IgD-negative memory B cell (primary cell): ENCODE results near the gene RAB3IL1. TPM values are rescaled to one million over a fixed set of nuclear protein-coding genes. Genes with fewer than 3 reads are reported as not detected.

Experiments used
- H3K27ac Mint-ChIP-seq, 3 donors: one replicate each; pipeline ENCODE4 v1.8.0; 2020 to 2022; ENCODE audit warnings: mild to moderate bottlenecking in 3 of 3, mixed read lengths in 3 of 3, moderate library complexity in 1 of 3
- H3K27me3 Mint-ChIP-seq: one replicate; pipeline ENCODE4 v1.8.0; 2021; ENCODE audit warnings: mixed read lengths
- H3K36me3 Mint-ChIP-seq: one replicate; pipeline ENCODE4 v1.8.0; 2020; ENCODE audit warnings: mild to moderate bottlenecking, mixed read lengths
- H3K4me1 Mint-ChIP-seq, 3 donors: one replicate each; pipeline ENCODE4 v1.8.0; 2020 to 2022; ENCODE audit warnings: mixed read lengths in 3 of 3, mild to moderate bottlenecking in 1 of 3
- H3K4me3 Mint-ChIP-seq, 4 donors: one replicate each; pipeline ENCODE4 v1.8.0; 2020 to 2022; ENCODE audit warnings: mild to moderate bottlenecking in 4 of 4, mixed read lengths in 4 of 4, moderate library complexity in 3 of 4
- H3K9me3 Mint-ChIP-seq, 3 donors: one replicate each; pipeline ENCODE4 v1.8.0; 2020 to 2021; ENCODE audit warnings: mixed read lengths in 3 of 3, mild to moderate bottlenecking in 1 of 3
- polyA plus RNA-seq: library from polyadenylated mRNA; unstranded; fragments of 300-500 nt; fragmentation: Illumina TruSeq; gene quantifications from one replicate; pipeline ENCODE4 v1.2.3, GENCODE V29; 2021

The RAB3IL1 gene
- polyA plus RNA-seq, 1 donor from 2014 or later = not detected

GRCh38 chr11:61946894-61947293 lies 29.5 kb upstream of the RAB3IL1 start:
- Mint-ChIP-seq H3K4me3 (peak overlapping the region in 1 of 4 donors; percentile 52), H3K27ac (peak overlapping the region in 1 of 3 donors; percentile 16), H3K36me3 (no peaks in the 10 kb centered on the region), H3K4me1 (peaks cover 0 to 4% (median 4%) of the 10 kb centered on the region in 3 donors), H3K27me3 (peaks cover 3% of the 10 kb centered on the region), H3K9me3 (no peaks in the 10 kb centered on the region)

- H3K9me3 Mint-ChIP-seq = no peaks in the 10 kb centered on the region
- no peaks in the 10 kb centered on the region for H3K36me3 Mint-ChIP-seq
- peaks cover 3% of the 10 kb centered on the region for H3K27me3 Mint-ChIP-seq
- peaks cover 1 to 4% (median 4%) of the 10 kb centered on the region in 3 donors for H3K4me1 Mint-ChIP-seq
- no peak overlapping the region for H3K27ac Mint-ChIP-seq
- H3K4me3 Mint-ChIP-seq = no peak overlapping the region
These were observed 27.8 kb upstream of the RAB3IL1 start for GRCh38 chr11:61945191-61945590.

- Mint-ChIP-seq H3K36me3 (peaks cover 2% of the 10 kb centered on the region), H3K27ac (no peak overlapping the region), H3K27me3 (peaks cover 8% of the 10 kb centered on the region), H3K4me1 (peaks cover 0 to 2% (median 1%) of the 10 kb centered on the region in 3 donors), H3K4me3 (no peak overlapping the region), H3K9me3 (peaks cover 1 to 15% (median 4%) of the 10 kb centered on the region in 3 donors)
These were observed 23.1 kb upstream of the RAB3IL1 start for GRCh38 chr11:61940466-61940865.

DNA sequence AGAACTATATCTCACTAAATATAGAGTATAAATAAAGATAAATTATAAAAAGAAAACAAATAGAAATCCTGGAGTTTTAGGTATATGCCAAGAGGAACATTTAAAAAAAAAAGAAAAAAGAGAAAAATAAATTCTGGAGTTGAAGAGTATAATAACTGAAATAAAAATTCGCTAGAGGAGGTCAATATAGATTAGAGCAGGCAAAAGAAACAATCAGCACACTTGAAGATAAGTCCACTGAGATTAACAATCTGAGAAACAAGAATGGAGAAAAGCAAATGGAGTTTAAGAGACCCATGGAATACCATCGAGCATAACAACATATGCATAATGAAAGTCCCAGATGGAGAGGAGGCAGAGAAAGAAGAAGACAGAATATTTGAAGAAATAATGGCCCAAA lies 18.5 kb upstream of the RAB3IL1 start:
- H3K27ac Mint-ChIP-seq = no peak overlapping the region
- H3K36me3 Mint-ChIP-seq = peaks cover 2% of the 10 kb centered on the region
- no peaks in the 10 kb centered on the region for H3K4me1 Mint-ChIP-seq
- peaks cover 20% of the 10 kb centered on the region for H3K27me3 Mint-ChIP-seq
- H3K4me3 Mint-ChIP-seq = no peak overlapping the region
- peaks cover 1 to 15% (median 14%) of the 10 kb centered on the region in 3 donors for H3K9me3 Mint-ChIP-seq

DNA sequence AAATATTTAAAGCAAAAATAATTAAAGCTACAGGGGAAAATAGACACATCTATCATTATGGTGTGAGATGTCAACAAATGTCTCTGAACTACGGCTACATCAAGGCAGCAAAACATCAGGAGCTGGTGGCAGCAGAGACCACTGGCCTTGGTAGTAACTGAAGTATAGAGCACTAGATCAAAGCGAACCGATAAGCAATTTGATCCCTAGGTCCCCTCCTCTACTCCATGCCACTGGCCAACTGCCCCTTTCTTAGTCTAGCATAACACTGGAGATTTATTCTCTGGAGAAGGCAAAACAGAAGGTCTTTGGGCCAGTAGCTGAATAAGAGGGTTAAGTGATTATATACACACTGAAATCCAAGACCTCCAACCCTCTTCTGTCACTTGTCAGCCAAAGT lies 13.6 kb upstream of the RAB3IL1 start:
- Mint-ChIP-seq H3K27ac (no peak overlapping the region), H3K27me3 (peaks cover 13% of the 10 kb centered on the region), H3K4me1 (peaks cover 0 to 4% (median 0%) of the 10 kb centered on the region in 3 donors), H3K4me3 (no peak overlapping the region), H3K36me3 (no peaks in the 10 kb centered on the region), H3K9me3 (peaks cover 0 to 10% (median 2%) of the 10 kb centered on the region in 3 donors)

DNA sequence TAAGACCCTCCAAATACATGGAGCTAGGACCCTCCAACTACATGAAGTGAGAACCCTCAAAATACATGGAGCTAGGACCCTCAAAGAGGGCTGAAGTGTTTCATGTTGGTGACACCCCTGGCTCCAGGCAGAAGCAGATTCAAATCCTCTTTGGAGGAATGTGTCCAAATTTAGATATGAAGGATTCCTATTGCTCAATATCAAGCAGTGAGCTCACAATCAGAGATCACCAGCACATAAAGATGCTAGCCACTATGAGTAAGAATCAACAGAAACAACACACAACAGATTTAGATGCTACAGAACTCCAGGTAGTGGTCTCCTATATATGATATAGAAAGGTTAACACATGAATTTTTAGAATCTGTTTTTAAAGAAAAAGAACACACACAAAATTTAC lies 11.2 kb upstream of the RAB3IL1 start:
- H3K4me1 Mint-ChIP-seq = peaks cover 0 to 4% (median 0%) of the 10 kb centered on the region in 3 donors
- no peak overlapping the region for H3K27ac Mint-ChIP-seq
- H3K4me3 Mint-ChIP-seq = no peak overlapping the region
- no peaks in the 10 kb centered on the region for H3K36me3 Mint-ChIP-seq
- peaks cover 10% of the 10 kb centered on the region for H3K27me3 Mint-ChIP-seq
- H3K9me3 Mint-ChIP-seq = peaks cover 0 to 6% (median 0%) of the 10 kb centered on the region in 3 donors

DNA sequence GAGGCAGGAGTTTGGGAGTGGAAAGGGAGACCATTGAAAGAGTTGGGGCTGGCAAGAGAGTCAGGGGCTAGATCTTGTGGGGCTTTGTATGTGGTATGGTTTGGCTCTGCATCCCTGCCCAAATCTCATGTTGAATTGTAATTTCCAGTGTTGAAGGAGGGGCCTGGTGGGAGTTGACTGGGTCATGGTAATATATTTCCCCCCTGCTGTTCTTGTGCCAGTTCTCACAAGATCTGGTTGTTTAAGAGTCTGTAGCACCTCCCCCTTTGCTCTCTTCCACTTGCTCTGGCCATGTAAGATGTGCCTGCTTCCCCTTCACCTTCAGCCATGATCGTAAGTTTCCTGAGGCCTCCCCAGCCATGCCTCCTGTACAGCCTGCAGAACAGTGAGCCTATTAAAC lies 10.1 kb upstream of the RAB3IL1 start:
- Mint-ChIP-seq H3K4me1 (peaks cover 0 to 4% (median 3%) of the 10 kb centered on the region in 3 donors), H3K9me3 (no peaks in the 10 kb centered on the region), H3K27ac (no peak overlapping the region), H3K4me3 (no peak overlapping the region), H3K27me3 (peaks cover 7% of the 10 kb centered on the region), H3K36me3 (no peaks in the 10 kb centered on the region)

DNA sequence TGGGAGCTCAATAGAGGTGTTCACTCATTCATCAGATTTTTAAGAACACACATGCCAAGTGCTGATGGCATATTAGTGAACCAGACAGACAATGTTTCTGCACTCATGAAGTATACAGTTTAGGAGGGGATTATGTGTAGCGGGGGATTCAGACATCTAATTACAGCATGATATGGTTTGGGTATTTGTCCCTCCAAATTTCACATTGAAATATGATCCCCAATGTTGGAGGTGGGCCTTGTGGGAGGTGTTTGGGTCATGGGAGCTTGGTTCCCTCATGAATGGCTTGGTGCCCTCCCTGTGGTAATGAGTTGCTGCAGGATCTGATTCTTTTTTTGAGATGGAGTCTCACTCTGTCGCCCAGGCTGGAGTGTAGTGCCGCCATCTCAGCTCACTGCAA lies 8.9 kb upstream of the RAB3IL1 start:
- no peaks in the 10 kb centered on the region for H3K36me3 Mint-ChIP-seq
- H3K27me3 Mint-ChIP-seq = peaks cover 9% of the 10 kb centered on the region
- H3K4me3 Mint-ChIP-seq = no peak overlapping the region
- no peak overlapping the region for H3K27ac Mint-ChIP-seq
- no peaks in the 10 kb centered on the region for H3K9me3 Mint-ChIP-seq
- H3K4me1 Mint-ChIP-seq = peaks cover 0 to 4% (median 3%) of the 10 kb centered on the region in 3 donors

DNA sequence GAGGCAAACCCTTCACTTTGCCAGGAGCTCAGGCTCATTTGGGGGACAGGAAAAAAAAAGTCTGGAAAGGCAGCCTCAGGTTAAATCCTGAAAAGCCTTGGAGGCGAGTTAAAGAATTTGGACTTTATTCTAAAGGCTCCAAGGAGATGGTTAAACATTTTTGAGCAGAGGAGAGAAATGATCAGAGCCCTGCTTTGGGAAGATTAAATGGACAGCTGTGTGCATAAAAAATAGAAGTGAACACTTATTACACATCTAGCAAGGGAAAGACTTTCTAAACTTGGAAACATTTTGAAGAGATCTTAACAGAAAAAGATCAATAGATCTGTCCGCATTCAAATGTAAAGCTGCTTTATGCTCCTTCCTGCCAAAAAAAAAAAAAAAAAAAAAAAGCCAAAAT lies 8.4 kb upstream of the RAB3IL1 start:
- Mint-ChIP-seq H3K4me1 (peaks cover 0 to 4% (median 3%) of the 10 kb centered on the region in 3 donors), H3K36me3 (no peaks in the 10 kb centered on the region), H3K9me3 (no peaks in the 10 kb centered on the region), H3K4me3 (no peak overlapping the region), H3K27ac (no peak overlapping the region), H3K27me3 (peaks cover 9% of the 10 kb centered on the region)

DNA sequence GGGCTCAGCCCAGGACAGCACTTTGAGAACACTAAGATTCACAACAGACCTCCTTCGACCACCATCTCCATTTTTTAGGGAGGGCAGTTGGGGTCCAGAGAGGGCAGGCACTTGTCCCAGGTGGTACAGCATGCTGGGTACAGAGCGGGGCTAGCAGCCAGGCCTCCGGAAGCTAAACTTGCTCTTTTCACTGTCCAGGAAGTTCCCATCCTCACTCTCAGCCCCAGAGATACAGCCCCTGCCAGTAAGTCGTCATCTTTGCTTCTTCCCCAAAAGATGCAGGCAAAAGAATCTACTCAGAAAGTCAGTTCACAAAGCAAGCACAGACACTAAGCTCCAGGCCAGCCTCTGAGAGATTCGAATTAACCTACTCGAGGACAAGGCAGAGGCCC lies 6.7 kb upstream of the RAB3IL1 start:
- H3K4me1 Mint-ChIP-seq = peaks cover 0 to 4% (median 3%) of the 10 kb centered on the region in 3 donors
- H3K9me3 Mint-ChIP-seq = no peaks in the 10 kb centered on the region
- H3K4me3 Mint-ChIP-seq = no peak overlapping the region
- H3K36me3 Mint-ChIP-seq = no peaks in the 10 kb centered on the region
- peaks cover 15% of the 10 kb centered on the region for H3K27me3 Mint-ChIP-seq
- H3K27ac Mint-ChIP-seq = no peak overlapping the region

- H3K4me1 Mint-ChIP-seq = peaks cover 0 to 5% (median 3%) of the 10 kb centered on the region in 3 donors
- H3K27me3 Mint-ChIP-seq = peaks cover 22% of the 10 kb centered on the region
- no peaks in the 10 kb centered on the region for H3K36me3 Mint-ChIP-seq
- no peaks in the 10 kb centered on the region for H3K9me3 Mint-ChIP-seq
- no peak overlapping the region for H3K27ac Mint-ChIP-seq
- H3K4me3 Mint-ChIP-seq = no peak overlapping the region
These were observed 6.0 kb upstream of the RAB3IL1 start for GRCh38 chr11:61923166-61924063.

DNA sequence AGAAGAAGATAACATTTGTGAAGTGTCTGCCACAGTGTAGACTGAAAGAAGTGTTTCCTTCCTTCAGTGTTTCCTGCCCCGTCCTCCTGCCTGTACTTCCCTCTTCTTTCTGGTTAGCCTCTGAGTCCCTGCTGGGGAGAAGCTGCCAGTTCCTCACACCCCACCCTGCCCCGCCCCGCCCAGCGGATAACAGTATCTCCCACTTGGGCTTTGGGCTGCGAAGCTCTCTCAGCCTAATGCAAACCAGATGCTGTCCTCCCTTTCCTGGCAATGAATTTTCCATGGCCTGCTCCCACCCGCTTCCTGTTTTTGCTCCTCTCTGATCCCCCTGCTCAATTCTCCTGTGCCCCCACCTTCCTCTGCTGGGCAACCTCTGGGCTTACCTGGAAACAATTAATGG lies 5.2 kb upstream of the RAB3IL1 start:
- no peaks in the 10 kb centered on the region for H3K9me3 Mint-ChIP-seq
- no peak overlapping the region for H3K27ac Mint-ChIP-seq
- peaks cover 5 to 9% (median 6%) of the 10 kb centered on the region in 3 donors for H3K4me1 Mint-ChIP-seq
- H3K36me3 Mint-ChIP-seq = no peaks in the 10 kb centered on the region
- no peak overlapping the region for H3K4me3 Mint-ChIP-seq
- peaks cover 31% of the 10 kb centered on the region for H3K27me3 Mint-ChIP-seq

DNA sequence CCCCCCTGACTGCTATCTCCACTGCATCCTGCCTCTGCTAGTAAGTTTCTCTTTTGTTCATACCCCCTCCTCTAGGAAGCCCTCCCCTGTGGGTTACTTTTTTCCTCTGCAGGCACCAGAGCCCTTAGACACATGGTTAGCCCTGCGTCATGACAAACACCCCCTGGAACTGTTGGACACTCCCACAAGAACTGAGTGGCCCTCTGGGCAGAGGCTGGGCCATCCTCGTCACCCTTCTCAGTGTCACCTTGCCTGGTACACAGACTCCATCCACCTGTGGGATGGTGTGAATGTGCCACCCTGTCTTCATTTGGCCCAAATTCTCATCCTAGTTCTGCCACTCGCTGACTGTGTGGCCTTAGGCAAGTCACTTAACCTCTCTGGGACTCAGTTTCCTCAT lies 4.1 kb upstream of the RAB3IL1 start:
- peaks cover 5 to 9% (median 6%) of the 10 kb centered on the region in 3 donors for H3K4me1 Mint-ChIP-seq
- no peaks in the 10 kb centered on the region for H3K9me3 Mint-ChIP-seq
- H3K27me3 Mint-ChIP-seq = peaks cover 33% of the 10 kb centered on the region
- H3K27ac Mint-ChIP-seq = no peak overlapping the region
- peak overlapping the region in 1 of 4 donors; percentile 65 for H3K4me3 Mint-ChIP-seq
- H3K36me3 Mint-ChIP-seq = no peaks in the 10 kb centered on the region

DNA sequence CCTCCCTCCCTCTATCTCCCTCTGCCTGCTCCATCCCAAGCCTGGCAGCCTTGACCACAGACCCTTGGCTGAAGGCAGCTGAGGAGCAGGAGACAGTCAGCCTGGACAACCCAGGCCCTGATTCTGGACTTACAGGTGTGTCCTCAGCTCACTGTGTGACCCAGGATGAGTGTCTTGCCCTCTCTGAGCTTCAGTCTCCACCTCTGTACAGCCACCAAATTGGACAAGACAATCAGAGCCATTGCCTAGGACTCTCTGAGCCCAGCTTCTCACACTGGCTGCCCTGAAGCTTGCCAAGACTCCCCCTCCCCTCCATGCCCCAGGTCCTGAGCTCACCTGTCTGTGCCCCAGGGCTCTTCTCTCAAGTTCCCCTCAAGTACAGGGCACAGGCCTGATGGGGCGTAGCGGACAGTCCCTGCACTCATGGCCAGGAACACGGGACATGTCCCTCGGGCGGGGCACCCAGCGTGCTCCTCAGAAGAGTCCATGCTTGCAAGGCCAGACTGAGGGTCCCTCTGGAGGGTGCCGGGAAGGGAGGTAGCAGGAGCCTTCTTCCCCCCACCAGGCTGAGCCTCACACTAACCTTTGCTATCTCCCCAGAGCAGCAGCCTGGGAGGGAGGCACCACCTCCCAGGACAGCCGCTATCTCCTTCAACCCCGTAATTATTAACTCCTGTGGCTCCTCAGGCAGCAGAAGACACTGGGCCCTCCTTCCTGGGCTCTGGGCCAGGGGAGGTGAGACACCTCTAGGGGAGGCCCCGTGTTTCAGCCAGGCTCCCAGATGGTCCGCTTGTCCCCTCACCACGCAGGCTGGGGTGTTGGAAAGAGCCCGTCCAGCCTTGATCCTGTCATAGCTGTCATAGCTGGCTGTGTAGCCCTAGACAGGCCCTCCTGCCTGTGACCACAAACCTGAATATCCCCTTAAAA lies 2.6 kb upstream of the RAB3IL1 start:
- Mint-ChIP-seq H3K9me3 (no peaks in the 10 kb centered on the region), H3K27me3 (peaks cover 43% of the 10 kb centered on the region), H3K36me3 (no peaks in the 10 kb centered on the region), H3K27ac (no peak overlapping the region), H3K4me3 (no peak overlapping the region), H3K4me1 (peaks cover 5 to 6% (median 5%) of the 10 kb centered on the region in 3 donors)
